Endothelial cell of umbilical vein (primary cell): Measurements from ENCODE around the gene FRMD4A. TPM values are rescaled to one million over a fixed set of nuclear protein-coding genes. Genes with fewer than 3 reads are reported as not detected.

Source experiments
- BruUV-seq: library from RNA; stranded (reverse); fragments of 400-500 nt; replicated peaks from 2 replicates; lab custom pipeline; 2021; lab: Mats Ljungman, UMichigan
- CTCF ChIA-PET: fragments of 300-600, 350-600 bp; sonication (Branson Sonifier 250); formaldehyde crosslinking; loops from one replicate; lab custom pipeline; 2021; ENCODE audit warnings: antibody characterized with exemption, inconsistent platforms; lab: Charles Lee
- POLR2A ChIA-PET: fragments of 300-600, 350-600 bp; sonication (Branson Sonifier 250); formaldehyde crosslinking; loops from one replicate; lab custom pipeline; 2021; ENCODE audit warnings: antibody characterized with exemption, inconsistent platforms; lab: Charles Lee
- DNase-seq: peaks from one replicate; pipeline ENCODE4 v3.0.0-alpha.2; 2011; ENCODE audit warnings: low read depth, low spot score
- FAIRE-seq: peaks from 2 replicates; lab custom pipeline; 2011; peaks lifted over from hg19 to GRCh38; lab: Jason Lieb, UNC
- H2AFZ ChIP-seq: 2 replicates; pipeline ENCODE4 v1.6.0; 2012; ENCODE audit warnings: low read depth, low read length, control low read depth, inconsistent platforms
- H3K27ac ChIP-seq: 2 replicates; pipeline ENCODE4 v1.5.1; 2011; ENCODE audit warnings: low read depth, mild to moderate bottlenecking, control low read depth, low read length, moderate library complexity; ENCODE audit not compliant: insufficient read depth
- H3K27me3 ChIP-seq, 2 experiments: 2 replicates each; pipeline versions ENCODE4 v1.6.0 to v1.6.1; 2011; ENCODE audit warnings: low read length in 2 of 2, mixed read lengths in 1 of 2; ENCODE audit not compliant: control insufficient read depth in 2 of 2, insufficient read depth in 2 of 2
- H3K36me3 ChIP-seq, 2 experiments: 2 replicates in 1 of 2; 3 replicates in 1 of 2; pipeline ENCODE4 v1.5.1; 2011; ENCODE audit warnings: low read length in 2 of 2, mild to moderate bottlenecking in 1 of 2, moderate library complexity in 1 of 2; ENCODE audit not compliant: control insufficient read depth in 2 of 2, insufficient read depth in 2 of 2; ENCODE audit errors: extremely low read depth in 1 of 2
- H3K4me1 ChIP-seq: 3 replicates; pipeline ENCODE4 v1.5.1; 2011; ENCODE audit warnings: mild to moderate bottlenecking, low read length; ENCODE audit not compliant: control insufficient read depth, insufficient read depth; ENCODE audit errors: extremely low read depth
- H3K4me2 ChIP-seq: 2 replicates; pipeline ENCODE4 v1.6.1; 2011; ENCODE audit warnings: low read length, control low read depth, mixed read lengths; ENCODE audit not compliant: insufficient read depth
- H3K4me3 ChIP-seq, 3 experiments: fragments of 200-600 bp in 1 of 3; sonication (generic), shearing (Covaris generic) in 1 of 3; replicated peaks in 1 of 3; 2 replicates each; pipeline ENCODE4 v1.5.1; 2011 to 2016; ENCODE audit warnings: control low read depth in 3 of 3, low read length in 3 of 3, mild to moderate bottlenecking in 2 of 3, inconsistent platforms in 1 of 3, low read depth in 1 of 3, moderate library complexity in 1 of 3; ENCODE audit not compliant: insufficient read depth in 1 of 3
- H3K79me2 ChIP-seq: 2 replicates; pipeline ENCODE4 v1.6.0; 2012; ENCODE audit warnings: low read length, inconsistent platforms; ENCODE audit not compliant: control insufficient read depth, insufficient read depth
- H3K9ac ChIP-seq: replicated peaks from 2 replicates; pipeline ENCODE3; 2011; ENCODE audit warnings: low read length, control low read depth; ENCODE audit not compliant: insufficient read depth; ENCODE audit errors: extremely low read depth
- H3K9me1 ChIP-seq: replicated peaks from 3 replicates; pipeline ENCODE4 v1.6.0; 2011; ENCODE audit warnings: mild to moderate bottlenecking, low read length; ENCODE audit not compliant: control insufficient read depth, insufficient read depth; ENCODE audit errors: extremely low read depth
- H3K9me3 ChIP-seq: replicated peaks from 2 replicates; pipeline ENCODE4 v1.5.1; 2012; ENCODE audit warnings: low read length, inconsistent platforms; ENCODE audit not compliant: control insufficient read depth, insufficient read depth
- H4K20me1 ChIP-seq: replicated peaks from 2 replicates; pipeline ENCODE3; 2011; ENCODE audit warnings: mild to moderate bottlenecking, low read length; ENCODE audit not compliant: control insufficient read depth, insufficient read depth; ENCODE audit errors: extremely low read depth
- EZH2 ChIP-seq: IDR thresholded peaks from 2 replicates; pipeline ENCODE4 v1.6.1; 2012; ENCODE audit warnings: borderline replicate concordance, low read depth, mild to moderate bottlenecking, moderate library complexity, low read length, inconsistent platforms; ENCODE audit not compliant: severe bottlenecking
- FOS ChIP-seq: IDR thresholded peaks from 2 replicates; pipeline ENCODE4 v1.6.1; 2011; ENCODE audit warnings: mild to moderate bottlenecking, low read length, moderate library complexity, borderline replicate concordance; ENCODE audit not compliant: insufficient read depth
- GATA2 ChIP-seq: IDR thresholded peaks from 2 replicates; pipeline ENCODE4 v1.7.0; 2011; ENCODE audit warnings: low read depth, mild to moderate bottlenecking, moderate library complexity, mixed read lengths, low read length; ENCODE audit not compliant: insufficient read length, insufficient read depth
- JUN ChIP-seq: IDR thresholded peaks from 2 replicates; pipeline ENCODE4 v1.6.1; 2011; ENCODE audit warnings: borderline replicate concordance, low read depth; ENCODE audit not compliant: insufficient read length, insufficient read depth
- MYC ChIP-seq: IDR thresholded peaks from one replicate; pipeline ENCODE4 v1.6.1; 2011; ENCODE audit warnings: mild to moderate bottlenecking, low read depth, low read length
- POLR2A ChIP-seq: IDR thresholded peaks from 2 replicates; pipeline ENCODE4 v1.6.1; 2012; ENCODE audit warnings: low read depth, mild to moderate bottlenecking, control low read depth, low read length
- POLR2AphosphoS5 ChIP-seq: IDR thresholded peaks from 2 replicates; pipeline ENCODE4 v1.6.1; 2012; ENCODE audit warnings: low read depth, mild to moderate bottlenecking, control low read depth, low read length, moderate library complexity; ENCODE audit not compliant: insufficient read depth
- dilution Hi-C: fragments of 300-500 bp; cut with MboI; formaldehyde crosslinking; loops from one replicate; pipeline ENCODE4 v1.15.0; 2019; ENCODE audit warnings: low sequenced_read_pairs; ENCODE audit not compliant: extremely low pct_ligation_motif_present
- intact Hi-C: fragments of 100-400 bp; cut with micrococcal nuclease; formaldehyde crosslinking; loops from one replicate; pipeline ENCODE4 v1.10.0; 2022
- polyA plus RNA-seq, 4 experiments: library from polyadenylated mRNA; depleted of rRNA in 3 of 4; stranded (reverse) in 3 of 4; unstranded in 1 of 4; fragments of >200 nt; gene quantifications; 2 replicates each; pipeline versions ENCODE4 v1.2.1 to v1.2.3, GENCODE V29; 2011 to 2012; ENCODE audit warnings: missing spikeins in 1 of 4
- total RNA-seq: library from RNA; stranded (reverse); gene quantifications from 2 replicates; pipeline ENCODE4 v1.2.3, GENCODE V29; 2021
- TF ChIP-seq, protein P1 (sequence below), 2 donors: IDR thresholded peaks; 1 replicate in 1 of 2; 2 replicates in 1 of 2; pipeline ENCODE4 v1.5.1; 2011; ENCODE audit warnings: low read length in 2 of 2, mild to moderate bottlenecking in 2 of 2, moderate library complexity in 2 of 2, control low read depth in 1 of 2, inconsistent platforms in 1 of 2, low read depth in 1 of 2; ENCODE audit not compliant: insufficient read depth in 1 of 2; ENCODE audit errors: extremely low read depth in 1 of 2
- TF ChIP-seq, protein P2 (sequence below): IDR thresholded peaks from 2 replicates; pipeline ENCODE4 v1.6.1; 2011; ENCODE audit not compliant: insufficient read depth, insufficient read length

Gene FRMD4A
- total and polyA plus RNA-seq, 2 donors (not counting 3 experiments of a cell fraction or from before 2014, with no cell fraction given), result 123 to 148 TPM

DNA sequence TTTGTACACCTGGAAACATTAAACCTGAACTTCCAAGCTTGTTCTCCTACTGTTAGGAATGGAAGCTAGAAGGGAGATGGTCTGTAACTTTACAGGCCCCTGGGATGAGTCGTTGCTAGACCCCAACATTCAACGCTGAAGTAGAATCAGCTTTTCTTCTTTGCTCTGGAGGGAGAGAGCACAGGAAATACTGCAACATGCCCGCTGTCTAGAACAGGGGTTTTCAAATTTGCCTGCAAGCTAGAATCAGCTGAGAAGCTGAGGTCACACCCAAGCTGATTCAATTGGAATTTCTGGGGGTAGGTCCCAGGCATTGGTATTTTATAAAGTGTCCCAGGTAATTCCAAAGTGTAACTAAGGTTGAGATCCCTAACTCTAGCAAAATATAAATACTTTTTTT, 524.3 kb downstream of the FRMD4A start:
- peaks cover 0 to 2% of the 10 kb centered on the region in 2 experiments for H3K36me3 ChIP-seq
- ChIA-PET CTCF (interaction anchor here (1.4 kb wide), 1 partner anchor 20 kb away, joined by 3 read pairs; no protein-coding TSS in a partner anchor), POLR2A (no interaction called here)
- H3K79me2 ChIP-seq, result peaks cover 85% of the 10 kb centered on the region
- H3K27me3 ChIP-seq, result no peaks in the 10 kb centered on the region
- H3K9me1 ChIP-seq, result no peaks in the 10 kb centered on the region
- dilution Hi-C loops, result no loop called here
- no peak overlapping the region for H3K9ac ChIP-seq
- TF ChIP-seq, protein P1, sequence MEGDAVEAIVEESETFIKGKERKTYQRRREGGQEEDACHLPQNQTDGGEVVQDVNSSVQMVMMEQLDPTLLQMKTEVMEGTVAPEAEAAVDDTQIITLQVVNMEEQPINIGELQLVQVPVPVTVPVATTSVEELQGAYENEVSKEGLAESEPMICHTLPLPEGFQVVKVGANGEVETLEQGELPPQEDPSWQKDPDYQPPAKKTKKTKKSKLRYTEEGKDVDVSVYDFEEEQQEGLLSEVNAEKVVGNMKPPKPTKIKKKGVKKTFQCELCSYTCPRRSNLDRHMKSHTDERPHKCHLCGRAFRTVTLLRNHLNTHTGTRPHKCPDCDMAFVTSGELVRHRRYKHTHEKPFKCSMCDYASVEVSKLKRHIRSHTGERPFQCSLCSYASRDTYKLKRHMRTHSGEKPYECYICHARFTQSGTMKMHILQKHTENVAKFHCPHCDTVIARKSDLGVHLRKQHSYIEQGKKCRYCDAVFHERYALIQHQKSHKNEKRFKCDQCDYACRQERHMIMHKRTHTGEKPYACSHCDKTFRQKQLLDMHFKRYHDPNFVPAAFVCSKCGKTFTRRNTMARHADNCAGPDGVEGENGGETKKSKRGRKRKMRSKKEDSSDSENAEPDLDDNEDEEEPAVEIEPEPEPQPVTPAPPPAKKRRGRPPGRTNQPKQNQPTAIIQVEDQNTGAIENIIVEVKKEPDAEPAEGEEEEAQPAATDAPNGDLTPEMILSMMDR (IDR thresholded peaks at IDR 0.05; ENCODE audit: extremely low read depth in 1 of 2, insufficient read depth in 1 of 2, low read depth in 1 of 2, low read length in 2 of 2), result no peak
- TF ChIP-seq GATA2, result no peak
- TF ChIP-seq JUN, result no peak
- no peak for TF ChIP-seq POLR2AphosphoS5
- no peak for TF ChIP-seq POLR2A
- TF ChIP-seq MYC, result no peak
- TF ChIP-seq, protein P2, sequence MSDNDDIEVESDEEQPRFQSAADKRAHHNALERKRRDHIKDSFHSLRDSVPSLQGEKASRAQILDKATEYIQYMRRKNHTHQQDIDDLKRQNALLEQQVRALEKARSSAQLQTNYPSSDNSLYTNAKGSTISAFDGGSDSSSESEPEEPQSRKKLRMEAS, result no peak
- no peak for TF ChIP-seq EZH2
- no peak for TF ChIP-seq FOS
- no peak overlapping the region for H3K4me2 ChIP-seq
- FAIRE-seq (no peak), DNase-seq (no peak)
- no TSS peak for BruUV-seq
- H3K4me1 ChIP-seq, result peaks cover 54% of the 10 kb centered on the region
- intact Hi-C loops, result loop anchor here (5.0 kb wide), 1 partner anchor 86 kb away; no protein-coding TSS in a partner anchor
- no peaks in the 10 kb centered on the region for H3K9me3 ChIP-seq
- H2AFZ ChIP-seq, result no peak overlapping the region
- no peak overlapping the region for H3K4me3 ChIP-seq
- H3K27ac ChIP-seq, result no peak overlapping the region
- peaks cover 2% of the 10 kb centered on the region for H4K20me1 ChIP-seq
